SK-N-SH treated with all-trans-retinoic acid at 6 μM for 48 hours (cell line): ENCODE results near the gene ADCY5.

ENCODE experiments used
- ATAC-seq: fragments of 200-7000 bp; cut with Tn5 transposase; 3 replicates; pipeline ENCODE4 v1.9.1; 2020; ENCODE audit warnings: mild to moderate bottlenecking, moderate library complexity
- ARNTL ChIP-seq: fragments of 450-650 bp; formaldehyde crosslinking; IDR thresholded peaks from 2 replicates; pipeline ENCODE4 v1.5.0; 2020; ENCODE audit warnings: low read depth, mild to moderate bottlenecking, moderate library complexity, borderline replicate concordance
- CREB5 ChIP-seq: fragments of 250-450 bp; sonication (Bioruptor Pico); IDR thresholded peaks from 2 replicates; pipeline ENCODE4 v1.5.1; 2020; ENCODE audit warnings: low read depth, mild to moderate bottlenecking, moderate library complexity
- CSDC2 ChIP-seq: fragments of 250-450 bp; sonication (Bioruptor Pico); IDR thresholded peaks from 2 replicates; pipeline ENCODE4 v1.5.0; 2020; ENCODE audit warnings: mild to moderate bottlenecking, moderate library complexity
- CSRNP3 ChIP-seq: fragments of 250-450 bp; sonication (Bioruptor Pico); IDR thresholded peaks from 2 replicates; pipeline ENCODE4 v1.5.1; 2021; ENCODE audit warnings: mild to moderate bottlenecking, moderate library complexity
- ESRRG ChIP-seq: fragments of 250-450 bp; sonication (Bioruptor Pico); IDR thresholded peaks from 2 replicates; pipeline ENCODE4 v1.6.1; 2021; ENCODE audit warnings: mild to moderate bottlenecking
- GLIS3 ChIP-seq: fragments of 250-450 bp; sonication (Bioruptor Pico); IDR thresholded peaks from 2 replicates; pipeline ENCODE4 v1.5.0; 2020; ENCODE audit warnings: mild to moderate bottlenecking, moderate library complexity
- ISL1 ChIP-seq: fragments of 250-450 bp; sonication (Bioruptor Pico); IDR thresholded peaks from 2 replicates; pipeline ENCODE4 v2.1.2; 2022; ENCODE audit warnings: mild to moderate bottlenecking, moderate library complexity
- OSR1 ChIP-seq: fragments of 250-450 bp; sonication (Bioruptor Pico); IDR thresholded peaks from 2 replicates; pipeline ENCODE4 v1.8.0; 2022; ENCODE audit warnings: moderate library complexity, mild to moderate bottlenecking, inconsistent platforms
- POU6F1 ChIP-seq: fragments of 250-450 bp; sonication (Bioruptor Pico); IDR thresholded peaks from 2 replicates; pipeline ENCODE4 v1.8.0; 2021; ENCODE audit warnings: low read depth, mild to moderate bottlenecking, moderate library complexity, borderline replicate concordance
- PPARA ChIP-seq: fragments of 250-450 bp; sonication (Bioruptor Pico); IDR thresholded peaks from 2 replicates; pipeline ENCODE4 v1.5.0; 2020; ENCODE audit warnings: mild to moderate bottlenecking, borderline replicate concordance
- RARB ChIP-seq: fragments of 250-450 bp; sonication (Bioruptor Pico); IDR thresholded peaks from 2 replicates; pipeline ENCODE4 v1.8.0; 2021; ENCODE audit warnings: mild to moderate bottlenecking, moderate library complexity
- SNAI2 ChIP-seq: fragments of 250-450 bp; sonication (Bioruptor Pico); IDR thresholded peaks from 2 replicates; pipeline ENCODE4 v1.5.0; 2020; ENCODE audit warnings: mild to moderate bottlenecking, moderate library complexity
- TCF4 ChIP-seq: fragments of 250-450 bp; sonication (Bioruptor Pico); IDR thresholded peaks from 2 replicates; pipeline ENCODE4 v1.8.0; 2021; ENCODE audit warnings: mild to moderate bottlenecking, moderate library complexity, borderline replicate concordance
- TSHZ2 ChIP-seq: fragments of 250-450 bp; sonication (Bioruptor Pico); IDR thresholded peaks from 2 replicates; pipeline ENCODE4 v1.5.0; 2020; ENCODE audit warnings: mild to moderate bottlenecking, moderate library complexity
- ZC3H10 ChIP-seq: fragments of 250-450 bp; sonication (Bioruptor Pico); IDR thresholded peaks from 2 replicates; pipeline ENCODE4 v1.5.1; 2021; ENCODE audit warnings: mild to moderate bottlenecking, moderate library complexity
- ZFP30 ChIP-seq: fragments of 450-650 bp; formaldehyde crosslinking; IDR thresholded peaks from 2 replicates; pipeline ENCODE4 v1.5.0; 2022; ENCODE audit warnings: mild to moderate bottlenecking, moderate library complexity
- ZNF8 ChIP-seq: fragments of 450-650 bp; formaldehyde crosslinking; IDR thresholded peaks from 2 replicates; pipeline ENCODE4 v1.5.0; 2020; ENCODE audit warnings: mild to moderate bottlenecking, moderate library complexity
- TF ChIP-seq, protein P1 (sequence below): fragments of 250-450 bp; sonication (Bioruptor Pico); IDR thresholded peaks from 2 replicates; pipeline ENCODE4 v1.8.0; 2020; ENCODE audit warnings: mild to moderate bottlenecking, moderate library complexity, borderline replicate concordance

Gene ADCY5

GRCh38 chr3:123367467-123368154 is 81.3 kb downstream of the ADCY5 start:
- TF ChIP-seq ARNTL (CRISPR knock-in tag): no peak
- TF ChIP-seq PPARA: no peak
- TF ChIP-seq ZNF8 (CRISPR knock-in tag): no peak
- TF ChIP-seq, all 23 proteins: peak for 0

DNA sequence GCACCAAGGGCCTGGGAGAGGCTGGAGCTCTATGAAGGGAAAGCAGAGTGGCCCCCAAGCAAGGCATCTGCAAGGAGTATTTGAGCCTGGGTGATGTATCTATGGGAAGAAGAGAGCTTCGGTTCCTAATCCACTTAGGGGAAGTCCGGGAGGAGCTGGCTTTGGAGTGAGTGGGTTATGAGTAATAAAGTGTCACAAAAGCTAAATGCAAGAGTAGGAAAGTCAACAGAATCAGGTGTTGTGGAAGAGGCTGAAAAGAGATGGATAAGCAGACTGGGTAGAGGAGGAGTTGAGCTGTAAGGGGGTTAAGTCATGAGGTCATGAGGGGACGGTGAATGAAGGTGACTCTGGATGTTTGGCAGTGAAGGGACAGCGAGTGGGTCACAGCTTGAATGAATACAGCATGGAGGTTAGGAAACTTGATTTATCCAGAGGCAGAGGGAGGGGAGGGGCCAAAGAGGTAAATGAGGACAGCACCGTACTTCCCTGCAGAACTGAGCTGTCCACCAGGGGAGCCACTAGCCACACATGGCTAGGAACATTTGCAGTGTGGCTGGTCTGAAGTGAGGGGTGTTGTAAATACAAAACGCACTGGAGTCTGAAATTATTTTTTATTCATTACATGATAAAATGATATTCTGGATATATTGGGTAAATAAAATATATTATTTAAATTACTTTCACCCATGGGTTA is 83.3 kb downstream of the ADCY5 start:
- ATAC-seq: peak; percentile 96
- TF ChIP-seq, protein P1, sequence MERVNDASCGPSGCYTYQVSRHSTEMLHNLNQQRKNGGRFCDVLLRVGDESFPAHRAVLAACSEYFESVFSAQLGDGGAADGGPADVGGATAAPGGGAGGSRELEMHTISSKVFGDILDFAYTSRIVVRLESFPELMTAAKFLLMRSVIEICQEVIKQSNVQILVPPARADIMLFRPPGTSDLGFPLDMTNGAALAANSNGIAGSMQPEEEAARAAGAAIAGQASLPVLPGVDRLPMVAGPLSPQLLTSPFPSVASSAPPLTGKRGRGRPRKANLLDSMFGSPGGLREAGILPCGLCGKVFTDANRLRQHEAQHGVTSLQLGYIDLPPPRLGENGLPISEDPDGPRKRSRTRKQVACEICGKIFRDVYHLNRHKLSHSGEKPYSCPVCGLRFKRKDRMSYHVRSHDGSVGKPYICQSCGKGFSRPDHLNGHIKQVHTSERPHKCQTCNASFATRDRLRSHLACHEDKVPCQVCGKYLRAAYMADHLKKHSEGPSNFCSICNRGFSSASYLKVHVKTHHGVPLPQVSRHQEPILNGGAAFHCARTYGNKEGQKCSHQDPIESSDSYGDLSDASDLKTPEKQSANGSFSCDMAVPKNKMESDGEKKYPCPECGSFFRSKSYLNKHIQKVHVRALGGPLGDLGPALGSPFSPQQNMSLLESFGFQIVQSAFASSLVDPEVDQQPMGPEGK: no peak
- TF ChIP-seq TSHZ2 (no peak), ZC3H10 (CRISPR knock-in tag) (no peak), POU6F1 (no peak), RARB (CRISPR knock-in tag) (no peak), PPARA (no peak), ARNTL (CRISPR knock-in tag) (no peak), TCF4 (CRISPR knock-in tag) (no peak), OSR1 (CRISPR knock-in tag) (no peak)

More at GRCh38 chr3:123367467-123368154, 81.3 kb downstream of the ADCY5 start:
- no peak for ATAC-seq

GRCh38 chr3:123361071-123361470 is 87.8 kb downstream of the ADCY5 start:
- TF ChIP-seq SNAI2 (CRISPR knock-in tag) (no peak), OSR1 (CRISPR knock-in tag) (no peak), ESRRG (CRISPR knock-in tag) (no peak), TCF4 (CRISPR knock-in tag) (no peak), CREB5 (CRISPR knock-in tag) (no peak), CSRNP3 (no peak), ARNTL (CRISPR knock-in tag) (no peak), RARB (CRISPR knock-in tag) (no peak), ZFP30 (no peak), ISL1 (CRISPR knock-in tag) (no peak), CSDC2 (CRISPR knock-in tag) (no peak), GLIS3 (CRISPR knock-in tag) (no peak), ZNF8 (CRISPR knock-in tag) (no peak), POU6F1 (no peak), ZC3H10 (CRISPR knock-in tag) (no peak)
- TF ChIP-seq, all 23 proteins: peak for 0
- no peak for ATAC-seq
